Measurements from ENCODE around the gene PIGU. TPM values are rescaled to one million over a fixed set of nuclear protein-coding genes. Genes with fewer than 3 reads are reported as not detected.

PIGU gene
- total RNA-seq, 1 experiment from 2014 or later = 32.8 TPM

GRCh38 chr20:34575756-34576155, 101.1 kb downstream of the PIGU start:
- no peaks in the 10 kb centered on the region for H3K27me3 ChIP-seq (ENCODE audit: insufficient read depth, low read length)
- Mint-ChIP-seq H3K4me3 (no peak overlapping the region), H3K27me3 (ENCODE audit: low read depth) (no peaks in the 10 kb centered on the region; the same call in 1 of the 2 replicates), H3K27ac (peak overlapping the region in 1 of 3 experiments; percentile 60; a peak in 2 of 7 replicates), H3K36me3 (ENCODE audit: insufficient read depth in 1 of 3, low read depth in 3 of 3) (peaks cover 7 to 25% (median 13%) of the 10 kb centered on the region in 3 experiments; a peak in 5 of 7 replicates), H3K9me3 (no peaks in the 10 kb centered on the region), H3K4me1 (peaks cover 5 to 11% of the 10 kb centered on the region in 2 experiments; a peak in 3 of 4 replicates)
- no peaks in the 10 kb centered on the region for H4K20me1 ChIP-seq (ENCODE audit: control insufficient read depth, insufficient read depth, insufficient read length)
- DNase-seq = no peak
- H3K9me3 ChIP-seq (ENCODE audit: control insufficient read depth, low read depth, low read length) = no peaks in the 10 kb centered on the region
- H2BK12ac ChIP-seq (ENCODE audit: insufficient read length, low read depth, low read length) = no peak overlapping the region
- no peak overlapping the region for H3K4me2 ChIP-seq (ENCODE audit: insufficient read depth, insufficient read length, low read length)
- H3K4ac ChIP-seq (ENCODE audit: low read depth, low read length) = no peak overlapping the region
- no CpG with 5 or more reads among the region's 4 CpGs for WGBS (ENCODE audit: extremely low coverage, insufficient read length, low lambda C conversion rate)
- no peak overlapping the region for H3T11ph ChIP-seq (ENCODE audit: low read length)
- no peak overlapping the region for H2BK15ac ChIP-seq (ENCODE audit: low read depth, low read length)
- H3K27ac ChIP-seq (ENCODE audit: insufficient read length, low read depth, low read length) = no peak overlapping the region
- H2BK20ac ChIP-seq (ENCODE audit: low read depth, low read length, poor library complexity, severe bottlenecking) = no peak overlapping the region
- H3K18ac ChIP-seq (ENCODE audit: insufficient read length, low read depth, low read length) = no peak overlapping the region
- no peak overlapping the region for H2BK120ac ChIP-seq (ENCODE audit: low read depth, low read length, poor library complexity, severe bottlenecking)
- no peak overlapping the region for H3K9ac ChIP-seq (ENCODE audit: extremely low read depth, insufficient read length, low read length)
- no peak overlapping the region for H3K23ac ChIP-seq (ENCODE audit: insufficient read length, low read depth, low read length)
- no peak overlapping the region for H2BK5ac ChIP-seq (ENCODE audit: insufficient read length, low read length)
- H3K14ac ChIP-seq (ENCODE audit: insufficient read depth, low read length) = no peak overlapping the region
- H4K91ac ChIP-seq (ENCODE audit: insufficient read length, low read depth, low read length) = no peak overlapping the region
- H3K23me2 ChIP-seq (ENCODE audit: insufficient read length, low read depth, low read length, poor library complexity, severe bottlenecking) = no peaks in the 10 kb centered on the region
- H3K4me1 ChIP-seq (ENCODE audit: insufficient read depth, low read length) = no peaks in the 10 kb centered on the region
- no peak overlapping the region for H4K5ac ChIP-seq (ENCODE audit: insufficient read length, low read depth, low read length)
- no peak overlapping the region for H4K8ac ChIP-seq (replicated peaks; ENCODE audit: insufficient read length, low read depth, low read length)
- H3K56ac ChIP-seq (ENCODE audit: insufficient read length, low read depth, low read length) = no peak overlapping the region
- TF ChIP-seq, protein P1, sequence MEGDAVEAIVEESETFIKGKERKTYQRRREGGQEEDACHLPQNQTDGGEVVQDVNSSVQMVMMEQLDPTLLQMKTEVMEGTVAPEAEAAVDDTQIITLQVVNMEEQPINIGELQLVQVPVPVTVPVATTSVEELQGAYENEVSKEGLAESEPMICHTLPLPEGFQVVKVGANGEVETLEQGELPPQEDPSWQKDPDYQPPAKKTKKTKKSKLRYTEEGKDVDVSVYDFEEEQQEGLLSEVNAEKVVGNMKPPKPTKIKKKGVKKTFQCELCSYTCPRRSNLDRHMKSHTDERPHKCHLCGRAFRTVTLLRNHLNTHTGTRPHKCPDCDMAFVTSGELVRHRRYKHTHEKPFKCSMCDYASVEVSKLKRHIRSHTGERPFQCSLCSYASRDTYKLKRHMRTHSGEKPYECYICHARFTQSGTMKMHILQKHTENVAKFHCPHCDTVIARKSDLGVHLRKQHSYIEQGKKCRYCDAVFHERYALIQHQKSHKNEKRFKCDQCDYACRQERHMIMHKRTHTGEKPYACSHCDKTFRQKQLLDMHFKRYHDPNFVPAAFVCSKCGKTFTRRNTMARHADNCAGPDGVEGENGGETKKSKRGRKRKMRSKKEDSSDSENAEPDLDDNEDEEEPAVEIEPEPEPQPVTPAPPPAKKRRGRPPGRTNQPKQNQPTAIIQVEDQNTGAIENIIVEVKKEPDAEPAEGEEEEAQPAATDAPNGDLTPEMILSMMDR (conservative IDR thresholded peaks at IDR 0.05) = no peak
- H3K79me2 ChIP-seq (ENCODE audit: insufficient read depth, low read length) = no peaks in the 10 kb centered on the region
- H3K79me1 ChIP-seq (ENCODE audit: insufficient read depth, low read depth, low read length, poor library complexity, severe bottlenecking) = no peaks in the 10 kb centered on the region
- no peak overlapping the region for H2AFZ ChIP-seq (ENCODE audit: low read length)
- H2AK5ac ChIP-seq (ENCODE audit: insufficient read length, low read length) = no peak overlapping the region
